DND-41 (cell line): ENCODE data around the gene PLCB4.

Source experiments
- ATAC-seq: fragments of 200-7000 bp; cut with Tn5 transposase; 3 replicates; pipeline ENCODE4 v1.9.1; 2021; ENCODE audit warnings: low read depth; ENCODE audit not compliant: insufficient read depth
- DNase-seq: peaks from one replicate; pipeline ENCODE4 v3.0.0-alpha.2; 2020
- H2AFZ ChIP-seq: 2 replicates; pipeline ENCODE4 v1.6.0; 2012; ENCODE audit warnings: low read depth, low read length
- H3K27ac ChIP-seq: 2 replicates; pipeline ENCODE4 v1.5.1; 2012; ENCODE audit warnings: low read length, inconsistent platforms
- H3K27me3 ChIP-seq: fragments of 200-600 bp; sonication (generic); 2 replicates; pipeline ENCODE4 v1.6.0; 2012; ENCODE audit warnings: low read length, mild to moderate bottlenecking, inconsistent platforms; ENCODE audit not compliant: insufficient read depth, poor library complexity
- H3K36me3 ChIP-seq: 2 replicates; pipeline ENCODE4 v1.5.1; 2012; ENCODE audit warnings: low read length, inconsistent platforms; ENCODE audit not compliant: insufficient read depth
- H3K4me1 ChIP-seq: 2 replicates; pipeline ENCODE4 v1.5.1; 2012; ENCODE audit warnings: mild to moderate bottlenecking, low read length; ENCODE audit not compliant: insufficient read depth
- H3K4me2 ChIP-seq: 2 replicates; pipeline ENCODE4 v1.6.0; 2012; ENCODE audit warnings: mild to moderate bottlenecking, moderate library complexity, low read length, inconsistent platforms; ENCODE audit not compliant: insufficient read depth
- H3K4me3 ChIP-seq, 2 experiments: fragments of 200-600 bp in 1 of 2; shearing (Covaris generic) in 1 of 2; 2 replicates each; pipeline ENCODE4 v1.5.1; 2012 to 2016; ENCODE audit warnings: inconsistent platforms in 2 of 2, low read length in 2 of 2, mild to moderate bottlenecking in 2 of 2, low read depth in 1 of 2, moderate library complexity in 1 of 2
- H3K79me2 ChIP-seq: 2 replicates; pipeline ENCODE4 v1.6.0; 2012; ENCODE audit warnings: low read length, inconsistent platforms; ENCODE audit not compliant: insufficient read depth
- H3K9ac ChIP-seq: 2 replicates; pipeline ENCODE4 v1.6.0; 2012; ENCODE audit warnings: low read depth, mild to moderate bottlenecking, inconsistent platforms, low read length, moderate library complexity
- H3K9me3 ChIP-seq: 2 replicates; pipeline ENCODE4 v1.5.1; 2012; ENCODE audit warnings: low read length, moderate library complexity, mild to moderate bottlenecking, inconsistent platforms; ENCODE audit not compliant: insufficient read depth, severe bottlenecking
- H4K20me1 ChIP-seq: 2 replicates; pipeline ENCODE4 v1.6.0; 2012; ENCODE audit warnings: low read length; ENCODE audit not compliant: insufficient read depth
- CTCF ChIP-seq: IDR thresholded peaks from 2 replicates; pipeline ENCODE4 v1.5.1; 2012; ENCODE audit warnings: borderline replicate concordance, low read length, moderate library complexity, mild to moderate bottlenecking; ENCODE audit not compliant: poor library complexity, severe bottlenecking; ENCODE audit errors: extremely low read depth
- EZH2 ChIP-seq: IDR thresholded peaks from 3 replicates; pipeline ENCODE4 v1.6.1; 2012; ENCODE audit warnings: borderline replicate concordance, low read depth, mild to moderate bottlenecking, moderate library complexity, low read length, inconsistent platforms; ENCODE audit not compliant: severe bottlenecking

Gene PLCB4

GRCh38 chr20:9427430-9428291 lies 358.8 kb downstream of the PLCB4 start:
- Histone ChIP-seq H3K9ac (no peak overlapping the region), H3K27me3 (no peaks in the 10 kb centered on the region), H3K27ac (no peak overlapping the region), H3K4me1 (no peaks in the 10 kb centered on the region), H4K20me1 (no peaks in the 10 kb centered on the region), H3K9me3 (no peaks in the 10 kb centered on the region), H3K4me2 (no peak overlapping the region), H3K36me3 (no peaks in the 10 kb centered on the region), H3K4me3 (no peak overlapping the region), H2AFZ (no peak overlapping the region), H3K79me2 (no peaks in the 10 kb centered on the region)
- DNase-seq (no peak), ATAC-seq (no peak)
- TF ChIP-seq CTCF (no peak), EZH2 (no peak)

DNA sequence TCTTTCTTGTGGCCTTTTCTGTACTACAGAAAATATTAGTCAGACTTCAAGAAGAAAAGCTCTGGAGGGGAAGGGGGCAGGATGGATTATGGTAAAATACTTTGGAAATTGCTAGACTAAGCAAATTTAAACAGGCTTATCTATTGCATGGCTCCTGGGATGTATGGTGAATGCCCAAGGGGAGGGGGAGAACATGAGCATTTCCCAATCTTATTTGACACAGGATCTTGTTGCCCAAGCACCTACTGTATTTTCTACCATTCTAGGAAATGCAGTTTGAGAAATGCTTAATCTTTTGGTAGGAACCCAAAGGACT lies 359.4 kb downstream of the PLCB4 start:
- Histone ChIP-seq H3K79me2 (no peaks in the 10 kb centered on the region), H3K9me3 (no peaks in the 10 kb centered on the region), H3K4me2 (no peak overlapping the region), H3K27me3 (no peaks in the 10 kb centered on the region), H3K27ac (no peak overlapping the region), H3K4me1 (no peaks in the 10 kb centered on the region), H2AFZ (no peak overlapping the region), H3K36me3 (no peaks in the 10 kb centered on the region), H4K20me1 (no peaks in the 10 kb centered on the region), H3K4me3 (no peak overlapping the region), H3K9ac (no peak overlapping the region)
- no peak for ATAC-seq
- TF ChIP-seq CTCF, result no peak
- DNase-seq, result no peak

- Histone ChIP-seq H3K9me3 (no peaks in the 10 kb centered on the region), H2AFZ (no peak overlapping the region), H3K4me2 (no peak overlapping the region), H3K4me1 (no peaks in the 10 kb centered on the region), H3K4me3 (no peak overlapping the region), H3K79me2 (no peaks in the 10 kb centered on the region), H4K20me1 (no peaks in the 10 kb centered on the region), H3K9ac (no peak overlapping the region), H3K27me3 (no peaks in the 10 kb centered on the region), H3K36me3 (peaks cover 4% of the 10 kb centered on the region; the same call in 1 of the 2 replicates), H3K27ac (no peak overlapping the region)
- no peak for DNase-seq
- TF ChIP-seq CTCF (no peak), EZH2 (no peak)
- no peak for ATAC-seq
These were observed 370.9 kb downstream of the PLCB4 start for GRCh38 chr20:9439806-9440205.

GRCh38 chr20:9440892-9441291 lies 372.0 kb downstream of the PLCB4 start:
- Histone ChIP-seq H2AFZ (no peak overlapping the region), H3K79me2 (no peaks in the 10 kb centered on the region), H3K27me3 (no peaks in the 10 kb centered on the region), H3K36me3 (peaks cover 4% of the 10 kb centered on the region; the same call in 1 of the 2 replicates), H3K9ac (no peak overlapping the region), H3K27ac (no peak overlapping the region), H3K9me3 (no peaks in the 10 kb centered on the region), H4K20me1 (no peaks in the 10 kb centered on the region), H3K4me1 (no peaks in the 10 kb centered on the region), H3K4me2 (no peak overlapping the region), H3K4me3 (no peak overlapping the region)
- ATAC-seq, result no peak
- no peak for DNase-seq
- TF ChIP-seq EZH2 (no peak), CTCF (no peak)
